ENCODE data around the gene ZPR1. TPM values are rescaled to one million over a fixed set of nuclear protein-coding genes. Genes with fewer than 3 reads are reported as not detected.
"Not testable (repeated sequence)": the region's sequence is repeated elsewhere in the genome, so short reads cannot be mapped to it uniquely, and the experiment has no call there.

The ZPR1 gene
- total RNA-seq, 1 donor from 2014 or later, result 67.8 TPM

GRCh38 chr11:116772443-116773202, 15.2 kb downstream of the ZPR1 start, which contains the start of gene BUD13:
BUD13 (minus strand) TSS chr11:116772987; CDS start chr11:116772964, 23 bp downstream.
- intact Hi-C loops (cut with micrococcal nuclease), result loop anchor here (1.0 to 5.0 kb wide), 5 partner anchors 16 to 555 kb away; partner anchors contain the start of genes CEP164, PCSK7, RNF214 and SIK3

- intact Hi-C loops (cut with micrococcal nuclease), result loop anchor here (5.0 kb wide), 3 partner anchors 325 to 555 kb away; partner anchors contain the start of genes CEP164, PCSK7, RNF214 and SIK3
Observed at GRCh38 chr11:116771935-116772334, 15.9 kb downstream of the ZPR1 start.

- intact Hi-C loops (cut with micrococcal nuclease), result no loop called here
Observed at GRCh38 chr11:116762132-116762531, 25.7 kb downstream of the ZPR1 start.

- intact Hi-C loops (cut with micrococcal nuclease), result not testable (repeated sequence)
Observed at GRCh38 chr11:116756044-116756443, 31.8 kb downstream of the ZPR1 start.

- intact Hi-C loops (cut with micrococcal nuclease), result no loop called here
Observed at GRCh38 chr11:116750070-116750718, 37.6 kb downstream of the ZPR1 start.

- intact Hi-C loops (cut with micrococcal nuclease), result no loop called here
Observed at GRCh38 chr11:116742104-116742503, 45.7 kb downstream of the ZPR1 start.

- intact Hi-C loops (cut with micrococcal nuclease), result no loop called here
Observed at GRCh38 chr11:116740741-116741140, 47.1 kb downstream of the ZPR1 start.

GRCh38 chr11:116738975-116739374, 48.8 kb downstream of the ZPR1 start:
- intact Hi-C loops (cut with micrococcal nuclease), result no loop called here

GRCh38 chr11:116736763-116737162, 51.1 kb downstream of the ZPR1 start:
- intact Hi-C loops (cut with micrococcal nuclease), result no loop called here

GRCh38 chr11:116733969-116734508, 53.8 kb downstream of the ZPR1 start:
- intact Hi-C loops (cut with micrococcal nuclease), result no loop called here

- intact Hi-C loops (cut with micrococcal nuclease), result no loop called here
Observed at GRCh38 chr11:116733043-116733755, 54.6 kb downstream of the ZPR1 start.

- intact Hi-C loops (cut with micrococcal nuclease), result loop anchor here (1.0 kb wide), 1 partner anchor 374 kb away; no protein-coding TSS in a partner anchor
Observed at GRCh38 chr11:116732271-116733042, 55.4 kb downstream of the ZPR1 start.

GRCh38 chr11:116731821-116732220, 56.0 kb downstream of the ZPR1 start:
- intact Hi-C loops (cut with micrococcal nuclease), result loop anchor here (1.0 kb wide), 1 partner anchor 374 kb away; no protein-coding TSS in a partner anchor

GRCh38 chr11:116731097-116731761, 56.6 kb downstream of the ZPR1 start:
- intact Hi-C loops (cut with micrococcal nuclease), result no loop called here

GRCh38 chr11:116730601-116731000, 57.2 kb downstream of the ZPR1 start:
- intact Hi-C loops (cut with micrococcal nuclease), result no loop called here

- intact Hi-C loops (cut with micrococcal nuclease), result no loop called here
Observed at GRCh38 chr11:116730241-116730561, 57.6 kb downstream of the ZPR1 start.

- intact Hi-C loops (cut with micrococcal nuclease), result no loop called here
Observed at GRCh38 chr11:116729501-116730240, 58.2 kb downstream of the ZPR1 start.

- intact Hi-C loops (cut with micrococcal nuclease), result no loop called here
Observed at GRCh38 chr11:116727990-116728389, 59.8 kb downstream of the ZPR1 start.

GRCh38 chr11:116725434-116726221, 62.2 kb downstream of the ZPR1 start:
- intact Hi-C loops (cut with micrococcal nuclease), result no loop called here

Measured in T-helper 2 cell treated with Interferon-gamma antibody and Interleukin-4, amounts not matched to agents 100 ng/mL and 5 ng/mL, for 36 hours (primary cell).